SKM-1 treated with dmso at 0.1 percent for 144 hours (cell line): ENCODE results near the gene UBXN10.

Source experiments
- DNase-seq: peaks from one replicate; lab custom pipeline; 2025; ENCODE audit not compliant: unreplicated experiment; lab: John Stamatoyannopoulos, UW

The UBXN10 gene

GRCh38 chr1:20185834-20186782 is at the start of gene UBXN10, which contains the start of gene PLA2G2C:
TSS of gene UBXN10 (plus strand) at chr1:20186096. CDS start at chr1:20190562, 4,466 bp downstream.
TSS of gene PLA2G2C (minus strand) at chr1:20186518. CDS start at chr1:20177363, 9,155 bp downstream.
- no peak for DNase-seq

GRCh38 chr1:20136249-20136648 is 49.6 kb upstream of the UBXN10 start:
- no peak for DNase-seq

GRCh38 chr1:20137055-20137454 is 48.8 kb upstream of the UBXN10 start:
- DNase-seq, result no peak

- no peak for DNase-seq
Observed at GRCh38 chr1:20137604-20138003, 48.3 kb upstream of the UBXN10 start.

- no peak for DNase-seq
Observed at GRCh38 chr1:20138346-20138745, 47.5 kb upstream of the UBXN10 start.

- DNase-seq, result no peak
Observed at GRCh38 chr1:20138961-20139550, 46.8 kb upstream of the UBXN10 start, which contains the start of gene PLA2G2F. TSS of gene PLA2G2F (plus strand) at chr1:20139323. CDS start at chr1:20139428, 105 bp downstream.

GRCh38 chr1:20139776-20140612 is 45.9 kb upstream of the UBXN10 start:
- no peak for DNase-seq

- no peak for DNase-seq
Observed at GRCh38 chr1:20141001-20141400, 44.9 kb upstream of the UBXN10 start.

GRCh38 chr1:20141466-20141865 is 44.4 kb upstream of the UBXN10 start:
- DNase-seq, result no peak

GRCh38 chr1:20142001-20142710 is 43.7 kb upstream of the UBXN10 start:
- no peak for DNase-seq

GRCh38 chr1:20143318-20143717 is 42.6 kb upstream of the UBXN10 start:
- DNase-seq, result no peak

- DNase-seq, result no peak
Observed at GRCh38 chr1:20143734-20144565, 41.9 kb upstream of the UBXN10 start.

GRCh38 chr1:20147846-20148570 is 37.9 kb upstream of the UBXN10 start:
- no peak for DNase-seq

GRCh38 chr1:20148571-20149500 is 37.1 kb upstream of the UBXN10 start:
- DNase-seq, result no peak

- DNase-seq, result no peak
Observed at GRCh38 chr1:20149601-20150325, 36.1 kb upstream of the UBXN10 start.

GRCh38 chr1:20150326-20150705 is 35.6 kb upstream of the UBXN10 start:
- DNase-seq, result no peak

- no peak for DNase-seq
Observed at GRCh38 chr1:20150969-20151368, 34.9 kb upstream of the UBXN10 start.
